Naive thymus-derived CD4-positive, alpha-beta T cell (primary cell): ENCODE results near the gene PRG3. TPM values are rescaled to one million over a fixed set of nuclear protein-coding genes. Genes with fewer than 3 reads are reported as not detected.

Experiments used
- ATAC-seq: fragments of 150-1000 bp; cut with Tn5 transposase; 2 replicates; pipeline ENCODE4 v1.10.0; 2021; ENCODE audit warnings: mild to moderate bottlenecking, moderate library complexity
- CTCF ChIA-PET: fragments of 350-600 bp; sonication (Branson Sonifier 250); formaldehyde crosslinking; loops from one replicate; lab custom pipeline; 2021; ENCODE audit warnings: antibody characterized with exemption; lab: Charles Lee
- POLR2A ChIA-PET: fragments of 350-600 bp; sonication (Branson Sonifier 250); formaldehyde crosslinking; loops from one replicate; lab custom pipeline; 2021; ENCODE audit warnings: antibody characterized with exemption, inconsistent platforms; lab: Charles Lee
- DNase-seq, 9 donors: peaks; one replicate each; pipeline versions ENCODE4 v3.0.0 to v3.0.0-alpha.2; 2020 to 2022; ENCODE audit warnings: mixed read lengths in 1 of 9
- H3K27ac ChIP-seq: one replicate; pipeline ENCODE4 v1.7.0; 2013; ENCODE audit warnings: mild to moderate bottlenecking, low read depth, low read length, moderate library complexity
- H3K27me3 ChIP-seq, 2 donors: one replicate each; pipeline ENCODE4 v1.7.0; 2013; ENCODE audit warnings: low read length in 2 of 2, mild to moderate bottlenecking in 2 of 2, moderate library complexity in 2 of 2; ENCODE audit not compliant: control insufficient read depth in 2 of 2, insufficient read depth in 2 of 2
- H3K36me3 ChIP-seq, 3 experiments: 1 replicate in 2 of 3; 2 replicates in 1 of 3; pipeline ENCODE4 v1.7.0; 2013; ENCODE audit warnings: low read length in 3 of 3, mild to moderate bottlenecking in 3 of 3, moderate library complexity in 1 of 3; ENCODE audit not compliant: insufficient read depth in 3 of 3, control insufficient read depth in 2 of 3
- H3K4me1 ChIP-seq, 2 donors: one replicate each; pipeline ENCODE4 v1.7.0; 2013; ENCODE audit warnings: low read length in 2 of 2, mild to moderate bottlenecking in 2 of 2, moderate library complexity in 1 of 2; ENCODE audit not compliant: control insufficient read depth in 2 of 2, insufficient read depth in 2 of 2
- H3K4me3 ChIP-seq: 2 replicates; pipeline ENCODE4 v1.7.0; 2013; ENCODE audit warnings: mild to moderate bottlenecking, low read length
- H3K9me3 ChIP-seq, 3 experiments: 1 replicate in 2 of 3; 2 replicates in 1 of 3; pipeline ENCODE4 v1.7.0; 2013; ENCODE audit warnings: low read length in 3 of 3; ENCODE audit not compliant: control insufficient read depth in 2 of 3
- H3K27ac Mint-ChIP-seq, 9 donors: one replicate each; pipeline ENCODE4 v1.8.0; 2020 to 2022; ENCODE audit warnings: mixed read lengths in 9 of 9, mild to moderate bottlenecking in 8 of 9, moderate library complexity in 5 of 9, inconsistent platforms in 2 of 9
- H3K27me3 Mint-ChIP-seq, 5 donors: one replicate each; pipeline ENCODE4 v1.8.0; 2021 to 2022; ENCODE audit warnings: mixed read lengths in 5 of 5, mild to moderate bottlenecking in 1 of 5
- H3K36me3 Mint-ChIP-seq, 5 donors: one replicate each; pipeline ENCODE4 v1.8.0; 2020 to 2022; ENCODE audit warnings: mixed read lengths in 5 of 5, mild to moderate bottlenecking in 3 of 5, inconsistent platforms in 1 of 5
- H3K4me1 Mint-ChIP-seq, 7 donors: one replicate each; pipeline ENCODE4 v1.8.0; 2020 to 2022; ENCODE audit warnings: mixed read lengths in 7 of 7, mild to moderate bottlenecking in 3 of 7, inconsistent platforms in 1 of 7
- H3K4me3 Mint-ChIP-seq, 10 donors: one replicate each; pipeline ENCODE4 v1.8.0; 2020 to 2022; ENCODE audit warnings: mild to moderate bottlenecking in 10 of 10, mixed read lengths in 10 of 10, moderate library complexity in 6 of 10, inconsistent platforms in 2 of 10
- H3K9me3 Mint-ChIP-seq, 11 donors: one replicate each; pipeline ENCODE4 v1.8.0; 2020 to 2022; ENCODE audit warnings: mixed read lengths in 11 of 11, mild to moderate bottlenecking in 4 of 11, inconsistent platforms in 1 of 11, moderate library complexity in 1 of 11
- intact Hi-C, 2 donors: fragments of 100-400 bp; cut with micrococcal nuclease; formaldehyde crosslinking; loops; one replicate each; pipeline ENCODE4 v1.15.1; 2023
- polyA plus RNA-seq, 2 donors: library from polyadenylated mRNA; unstranded; fragments of 300-500 nt; fragmentation: Illumina TruSeq; gene quantifications; one replicate each; pipeline ENCODE4 v1.2.3, GENCODE V29; 2021
- total RNA-seq, 6 experiments: library from RNA in 5 of 6; stranded (reverse) in 5 of 6; gene quantifications; 1 replicate in 5 of 6; 2 replicates in 1 of 6; pipeline ENCODE4 v1.2.3 and lab custom pipeline; 2021 to 2026

Gene PRG3
- total and polyA plus RNA-seq, 7 experiments from 2014 or later, result not detected

GRCh38 chr11:57421805-57422204 lies 40.9 kb upstream of the PRG3 start:
- no peaks in the 10 kb centered on the region for H3K27me3 Mint-ChIP-seq
- peak overlapping the region in 3 of 9 donors; percentile 28 to 91 (median 42) for H3K27ac Mint-ChIP-seq
- no peaks in the 10 kb centered on the region for H3K9me3 ChIP-seq
- peaks cover 0 to 2% (median 0%) of the 10 kb centered on the region in 11 donors for H3K9me3 Mint-ChIP-seq
- CTCF ChIA-PET, result interaction anchor here (1.4 kb wide), 1 partner anchor 34 kb away, joined by 3 read pairs; no protein-coding TSS in a partner anchor
- intact Hi-C loops, result loop anchor here in 1 of 2 donors (10.0 kb wide), 1 partner anchor 1153 kb away; the partner anchor contains the start of genes LPXN and ZFP91
- H3K27ac ChIP-seq, result no peak overlapping the region
- POLR2A ChIA-PET, result no interaction called here
- peaks cover 24 to 41% of the 10 kb centered on the region in 2 donors for H3K4me1 ChIP-seq
- peaks cover 3 to 14% (median 4%) of the 10 kb centered on the region in 3 experiments for H3K36me3 ChIP-seq
- ATAC-seq (no peak), DNase-seq (no peak)
- no peak overlapping the region for H3K4me3 Mint-ChIP-seq
- no peak overlapping the region for H3K4me3 ChIP-seq
- H3K4me1 Mint-ChIP-seq, result peaks cover 32 to 47% (median 44%) of the 10 kb centered on the region in 7 donors
- peaks cover 6 to 48% (median 26%) of the 10 kb centered on the region in 5 donors for H3K36me3 Mint-ChIP-seq
- H3K27me3 ChIP-seq, result no peaks in the 10 kb centered on the region

- H3K4me1 ChIP-seq, result peaks cover 19 to 37% of the 10 kb centered on the region in 2 donors
- Mint-ChIP-seq H3K4me1 (peaks cover 25 to 41% (median 38%) of the 10 kb centered on the region in 7 donors), H3K27me3 (no peaks in the 10 kb centered on the region), H3K27ac (no peak overlapping the region), H3K4me3 (no peak overlapping the region), H3K9me3 (peaks cover 0 to 2% (median 0%) of the 10 kb centered on the region in 11 donors), H3K36me3 (peaks cover 6 to 52% (median 28%) of the 10 kb centered on the region in 5 donors)
- DNase-seq, result no peak
- no peak overlapping the region for H3K4me3 ChIP-seq
- ATAC-seq, result no peak
- peaks cover 3 to 21% (median 4%) of the 10 kb centered on the region in 3 experiments for H3K36me3 ChIP-seq
- intact Hi-C loops, result loop anchor here in 1 of 2 donors (10.0 kb wide), 1 partner anchor 1154 kb away; the partner anchor contains the start of genes LPXN and ZFP91
- ChIA-PET POLR2A (interaction anchor here (1.1 kb wide), 1 partner anchor 69 kb away, joined by 3 read pairs; no protein-coding TSS in a partner anchor), CTCF (no interaction called here)
- no peak overlapping the region for H3K27ac ChIP-seq
- H3K9me3 ChIP-seq, result no peaks in the 10 kb centered on the region
- H3K27me3 ChIP-seq, result no peaks in the 10 kb centered on the region
These were observed 40.1 kb upstream of the PRG3 start for GRCh38 chr11:57421066-57421465.

GRCh38 chr11:57419146-57419545 lies 38.2 kb upstream of the PRG3 start:
- CTCF ChIA-PET, result no interaction called here

GRCh38 chr11:57418131-57418530 lies 37.2 kb upstream of the PRG3 start:
- DNase-seq, result no peak
- peaks cover 5 to 19% (median 12%) of the 10 kb centered on the region in 7 donors for H3K4me1 Mint-ChIP-seq
- POLR2A ChIA-PET, result no interaction called here
- H3K27me3 Mint-ChIP-seq, result no peaks in the 10 kb centered on the region
- H3K27ac Mint-ChIP-seq, result no peak overlapping the region
- H3K9me3 ChIP-seq, result no peaks in the 10 kb centered on the region
- H3K4me3 ChIP-seq, result no peak overlapping the region
- H3K27me3 ChIP-seq, result no peaks in the 10 kb centered on the region
- CTCF ChIA-PET, result interaction anchor here (0.6 kb wide), 2 partner anchors 12 to 208 kb away, joined by 4 to 6 read pairs; no protein-coding TSS in a partner anchor
- H3K4me1 ChIP-seq, result peaks cover 0 to 11% of the 10 kb centered on the region in 2 donors
- no peak overlapping the region for H3K27ac ChIP-seq
- intact Hi-C loops, result no loop called here
- H3K36me3 Mint-ChIP-seq, result peaks cover 14 to 72% (median 37%) of the 10 kb centered on the region in 5 donors
- H3K36me3 ChIP-seq, result peaks cover 3 to 46% (median 4%) of the 10 kb centered on the region in 3 experiments
- no peak for ATAC-seq
- peaks cover 0 to 3% (median 0%) of the 10 kb centered on the region in 11 donors for H3K9me3 Mint-ChIP-seq
- no peak overlapping the region for H3K4me3 Mint-ChIP-seq

More at GRCh38 chr11:57419146-57419545, 38.2 kb upstream of the PRG3 start:
- H3K4me3 ChIP-seq, result no peak overlapping the region
- H3K27ac ChIP-seq, result no peak overlapping the region
- intact Hi-C loops, result no loop called here
- no peaks in the 10 kb centered on the region for H3K27me3 Mint-ChIP-seq
- H3K4me3 Mint-ChIP-seq, result no peak overlapping the region
- no peaks in the 10 kb centered on the region for H3K27me3 ChIP-seq
- peaks cover 6 to 66% (median 35%) of the 10 kb centered on the region in 5 donors for H3K36me3 Mint-ChIP-seq
- H3K9me3 Mint-ChIP-seq, result peaks cover 0 to 2% (median 0%) of the 10 kb centered on the region in 11 donors
- peaks cover 6 to 23% (median 21%) of the 10 kb centered on the region in 7 donors for H3K4me1 Mint-ChIP-seq
- DNase-seq, result no peak
- peaks cover 3 to 18% of the 10 kb centered on the region in 2 donors for H3K4me1 ChIP-seq
- H3K27ac Mint-ChIP-seq, result no peak overlapping the region
- peaks cover 3 to 38% (median 4%) of the 10 kb centered on the region in 3 experiments for H3K36me3 ChIP-seq
- POLR2A ChIA-PET, result interaction anchor here (0.7 kb wide), 1 partner anchor 450 kb away, joined by 5 read pairs; no protein-coding TSS in a partner anchor
- no peak for ATAC-seq
- no peaks in the 10 kb centered on the region for H3K9me3 ChIP-seq

- ChIA-PET CTCF (no interaction called here), POLR2A (interaction anchor here (0.7 kb wide), 1 partner anchor 1221 kb away, joined by 3 read pairs; no protein-coding TSS in a partner anchor)
- Mint-ChIP-seq H3K27ac (no peak overlapping the region), H3K36me3 (peaks cover 12 to 74% (median 43%) of the 10 kb centered on the region in 5 donors), H3K9me3 (peaks cover 0 to 3% (median 0%) of the 10 kb centered on the region in 11 donors), H3K4me3 (no peak overlapping the region), H3K27me3 (no peaks in the 10 kb centered on the region), H3K4me1 (peaks cover 3 to 8% (median 5%) of the 10 kb centered on the region in 7 donors)
- Histone ChIP-seq H3K4me1 (peaks cover 0 to 8% of the 10 kb centered on the region in 2 donors), H3K36me3 (peaks cover 3 to 42% (median 4%) of the 10 kb centered on the region in 3 experiments), H3K4me3 (no peak overlapping the region), H3K27me3 (no peaks in the 10 kb centered on the region), H3K27ac (no peak overlapping the region), H3K9me3 (no peaks in the 10 kb centered on the region)
- intact Hi-C loops, result no loop called here
- no peak for DNase-seq
- no peak for ATAC-seq
These were observed 36.1 kb upstream of the PRG3 start for GRCh38 chr11:57417056-57417455.

GRCh38 chr11:57416436-57416835 lies 35.5 kb upstream of the PRG3 start:
- Histone ChIP-seq H3K4me1 (peaks cover 0 to 2% of the 10 kb centered on the region in 2 donors), H3K27ac (no peak overlapping the region), H3K27me3 (no peaks in the 10 kb centered on the region), H3K9me3 (no peaks in the 10 kb centered on the region), H3K36me3 (peaks cover 3 to 42% (median 4%) of the 10 kb centered on the region in 3 experiments), H3K4me3 (no peak overlapping the region)
- DNase-seq, result no peak
- Mint-ChIP-seq H3K27ac (no peak overlapping the region), H3K9me3 (peaks cover 0 to 3% (median 0%) of the 10 kb centered on the region in 11 donors), H3K4me3 (no peak overlapping the region), H3K36me3 (peaks cover 12 to 74% (median 38%) of the 10 kb centered on the region in 5 donors), H3K4me1 (peaks cover 0 to 6% (median 5%) of the 10 kb centered on the region in 7 donors), H3K27me3 (no peaks in the 10 kb centered on the region)
- no peak for ATAC-seq
- ChIA-PET CTCF (no interaction called here), POLR2A (no interaction called here)
- intact Hi-C loops, result no loop called here
